BE2C (cell line): ENCODE measurements around the gene COL23A1. TPM values are rescaled to one million over a fixed set of nuclear protein-coding genes. Genes with fewer than 3 reads are reported as not detected.

Source experiments
- DNase-seq: peaks from one replicate; pipeline ENCODE4 v3.0.0-alpha.2; 2020
- H3K27me3 ChIP-seq: fragments of 250-450 bp; sonication (Bioruptor Pico); 2 replicates; pipeline ENCODE4 v1.5.1; 2020; ENCODE audit warnings: mild to moderate bottlenecking
- H3K36me3 ChIP-seq: fragments of 250-450 bp; sonication (Bioruptor Pico); 2 replicates; pipeline ENCODE4 v1.5.1; 2020; ENCODE audit warnings: mild to moderate bottlenecking
- H3K4me1 ChIP-seq: fragments of 250-450 bp; sonication (Bioruptor Pico); 2 replicates; pipeline ENCODE4 v1.5.1; 2020
- H3K4me3 ChIP-seq: 2 replicates; pipeline ENCODE4 v1.5.1; 2011; ENCODE audit warnings: low read depth, low read length
- H3K9me3 ChIP-seq: fragments of 250-450 bp; sonication (Bioruptor Pico); 2 replicates; pipeline ENCODE4 v1.5.1; 2020
- polyA plus RNA-seq: library from polyadenylated mRNA; unstranded; fragments of >200 nt; gene quantifications from one replicate; pipeline ENCODE4 v1.2.1, GENCODE V29; 2012; ENCODE audit warnings: low read depth, missing spikeins; ENCODE audit not compliant: insufficient read length, insufficient read depth
- TF ChIP-seq, protein P1 (sequence below): IDR thresholded peaks from 2 replicates; pipeline ENCODE4 v1.5.1; 2012; ENCODE audit warnings: mild to moderate bottlenecking, low read depth, low read length

The COL23A1 gene
- polyA plus RNA-seq, result not detected

DNA sequence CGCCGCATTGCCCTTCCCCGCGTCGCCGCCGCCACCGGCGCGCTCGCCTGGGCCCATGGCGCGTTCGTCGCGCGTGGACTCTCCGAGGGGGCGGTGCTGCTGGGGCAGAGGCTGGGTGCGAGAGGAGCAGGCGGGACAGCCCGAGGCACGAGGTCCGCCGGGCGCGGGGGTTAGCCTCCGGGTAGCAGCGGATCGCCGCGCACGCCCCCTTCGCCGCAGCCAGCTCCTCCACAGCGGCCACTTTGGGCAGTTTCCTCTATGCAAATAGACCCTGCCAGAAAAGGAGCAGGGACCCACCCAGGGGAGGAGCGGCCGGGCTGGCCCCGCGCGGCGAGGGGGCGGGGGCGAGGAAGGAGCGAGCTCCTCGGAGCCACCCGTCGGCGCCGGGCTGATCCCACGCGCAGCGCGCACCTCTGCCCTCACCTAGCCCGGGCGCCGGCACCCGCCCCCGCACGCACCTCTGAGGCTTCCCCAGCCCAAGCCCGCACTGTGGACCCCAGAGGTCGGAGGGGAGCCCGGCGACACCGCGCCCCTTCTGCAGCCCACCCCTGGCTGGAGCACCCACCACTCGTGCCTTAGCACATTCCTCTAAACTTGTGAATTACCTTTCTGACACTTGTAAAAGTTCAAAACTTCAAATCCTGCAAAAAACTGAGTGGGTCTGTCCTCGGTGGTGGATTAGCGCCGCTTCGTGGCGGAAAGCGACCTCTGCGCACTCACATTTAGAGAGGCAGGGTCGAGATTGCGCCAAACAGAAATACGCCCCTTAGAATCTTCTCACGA, at the start of gene COL23A1:
Gene COL23A1, minus strand, starts transcription at position 253 of the 783 bp plus-strand sequence.
- no peaks in the 10 kb centered on the region for H3K9me3 ChIP-seq
- no peaks in the 10 kb centered on the region for H3K4me1 ChIP-seq
- TF ChIP-seq, protein P1, sequence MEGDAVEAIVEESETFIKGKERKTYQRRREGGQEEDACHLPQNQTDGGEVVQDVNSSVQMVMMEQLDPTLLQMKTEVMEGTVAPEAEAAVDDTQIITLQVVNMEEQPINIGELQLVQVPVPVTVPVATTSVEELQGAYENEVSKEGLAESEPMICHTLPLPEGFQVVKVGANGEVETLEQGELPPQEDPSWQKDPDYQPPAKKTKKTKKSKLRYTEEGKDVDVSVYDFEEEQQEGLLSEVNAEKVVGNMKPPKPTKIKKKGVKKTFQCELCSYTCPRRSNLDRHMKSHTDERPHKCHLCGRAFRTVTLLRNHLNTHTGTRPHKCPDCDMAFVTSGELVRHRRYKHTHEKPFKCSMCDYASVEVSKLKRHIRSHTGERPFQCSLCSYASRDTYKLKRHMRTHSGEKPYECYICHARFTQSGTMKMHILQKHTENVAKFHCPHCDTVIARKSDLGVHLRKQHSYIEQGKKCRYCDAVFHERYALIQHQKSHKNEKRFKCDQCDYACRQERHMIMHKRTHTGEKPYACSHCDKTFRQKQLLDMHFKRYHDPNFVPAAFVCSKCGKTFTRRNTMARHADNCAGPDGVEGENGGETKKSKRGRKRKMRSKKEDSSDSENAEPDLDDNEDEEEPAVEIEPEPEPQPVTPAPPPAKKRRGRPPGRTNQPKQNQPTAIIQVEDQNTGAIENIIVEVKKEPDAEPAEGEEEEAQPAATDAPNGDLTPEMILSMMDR, result peak; percentile 92
- H3K36me3 ChIP-seq, result no peaks in the 10 kb centered on the region
- H3K4me3 ChIP-seq, result peak within 1 kb of the TSS; percentile 46
- DNase-seq, result peak; percentile 82
- H3K27me3 ChIP-seq, result peaks cover 20% of the 10 kb centered on the region

DNA sequence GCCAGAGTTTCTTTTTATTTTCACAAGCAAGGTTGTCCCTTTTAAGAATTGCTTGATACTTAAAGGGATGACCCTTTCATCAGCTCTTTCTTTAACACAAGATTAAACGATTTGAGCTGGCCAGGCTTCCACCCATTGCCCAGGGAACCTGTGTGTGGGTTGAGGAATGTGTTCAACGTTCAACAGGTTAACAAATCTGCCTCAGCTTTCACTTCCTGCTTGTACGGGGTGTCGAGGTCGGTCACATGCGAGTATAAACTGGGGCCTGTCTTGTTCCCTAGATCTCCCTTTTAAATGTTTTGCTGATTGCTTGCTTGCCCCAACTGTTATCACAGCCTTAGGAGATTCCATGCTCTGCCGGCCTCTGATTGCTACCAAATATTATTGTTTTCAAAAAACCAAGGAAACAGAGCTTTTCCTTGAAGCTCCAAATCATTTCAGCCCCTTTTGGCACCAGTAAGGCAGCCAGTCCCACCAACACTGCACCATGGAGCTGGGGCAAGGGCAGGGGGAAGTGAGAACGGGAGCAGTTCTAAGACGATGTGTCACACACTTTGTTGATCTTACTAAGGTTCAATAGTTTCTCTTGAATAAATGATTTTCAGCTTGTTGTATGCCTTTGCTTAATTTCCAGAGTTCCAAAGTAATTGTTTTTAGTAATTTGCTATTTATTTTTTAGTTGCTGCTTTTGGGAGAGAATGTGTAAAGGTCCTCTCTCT, 47.3 kb upstream of the COL23A1 start:
- no peaks in the 10 kb centered on the region for H3K36me3 ChIP-seq
- peaks cover 5% of the 10 kb centered on the region for H3K4me1 ChIP-seq
- TF ChIP-seq, protein P1, result no peak
- no peaks in the 10 kb centered on the region for H3K9me3 ChIP-seq
- DNase-seq, result no peak
- H3K4me3 ChIP-seq, result no peak overlapping the region
- no peaks in the 10 kb centered on the region for H3K27me3 ChIP-seq

DNA sequence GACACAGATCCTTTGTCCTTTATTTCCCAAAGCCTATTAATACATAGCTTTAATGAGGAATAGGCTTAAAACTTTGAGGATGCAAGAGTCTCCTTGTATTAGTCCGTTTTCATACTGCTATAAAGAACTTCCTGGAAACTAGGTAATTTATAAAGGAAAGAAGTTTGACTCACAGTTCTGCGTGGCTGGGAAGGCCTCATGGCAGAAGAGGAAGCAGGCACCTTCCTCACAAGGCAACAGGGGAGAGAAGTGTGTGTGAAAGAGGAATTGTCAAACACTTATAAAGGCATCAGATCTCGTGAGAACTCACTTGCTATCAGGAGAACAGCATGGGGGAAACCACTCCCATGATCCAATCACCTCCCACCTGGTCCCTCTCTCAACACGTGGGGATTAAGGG, 42.1 kb upstream of the COL23A1 start:
- TF ChIP-seq, protein P1, result no peak
- H3K9me3 ChIP-seq, result no peaks in the 10 kb centered on the region; the same call in 1 of the 2 replicates
- no peaks in the 10 kb centered on the region for H3K27me3 ChIP-seq
- H3K36me3 ChIP-seq, result no peaks in the 10 kb centered on the region
- DNase-seq, result no peak
- H3K4me3 ChIP-seq, result no peak overlapping the region
- H3K4me1 ChIP-seq, result no peaks in the 10 kb centered on the region

DNA sequence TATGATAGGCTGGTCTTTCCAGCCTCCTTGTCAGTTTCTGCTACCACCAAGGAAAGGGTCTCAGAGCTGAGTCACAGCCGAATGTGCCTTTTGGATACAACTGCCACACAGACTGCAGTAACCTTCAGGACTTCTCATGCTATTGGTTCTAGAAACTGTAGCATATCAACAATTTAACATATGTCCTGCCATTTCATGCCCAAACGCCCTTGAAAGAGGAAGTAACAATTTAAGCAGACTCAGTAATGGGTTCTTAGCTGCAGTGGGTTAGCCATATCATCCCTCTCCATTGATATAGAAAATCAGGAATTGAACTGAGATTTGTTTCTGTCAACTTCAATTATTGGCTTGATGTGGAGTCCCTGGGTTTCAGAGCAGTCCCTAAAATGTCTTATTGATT, 40.8 kb upstream of the COL23A1 start:
- Histone ChIP-seq H3K36me3 (no peaks in the 10 kb centered on the region), H3K4me3 (no peak overlapping the region), H3K4me1 (no peaks in the 10 kb centered on the region), H3K9me3 (no peaks in the 10 kb centered on the region; the same call in 1 of the 2 replicates), H3K27me3 (no peaks in the 10 kb centered on the region)
- no peak for DNase-seq
- TF ChIP-seq, protein P1, result no peak

DNA sequence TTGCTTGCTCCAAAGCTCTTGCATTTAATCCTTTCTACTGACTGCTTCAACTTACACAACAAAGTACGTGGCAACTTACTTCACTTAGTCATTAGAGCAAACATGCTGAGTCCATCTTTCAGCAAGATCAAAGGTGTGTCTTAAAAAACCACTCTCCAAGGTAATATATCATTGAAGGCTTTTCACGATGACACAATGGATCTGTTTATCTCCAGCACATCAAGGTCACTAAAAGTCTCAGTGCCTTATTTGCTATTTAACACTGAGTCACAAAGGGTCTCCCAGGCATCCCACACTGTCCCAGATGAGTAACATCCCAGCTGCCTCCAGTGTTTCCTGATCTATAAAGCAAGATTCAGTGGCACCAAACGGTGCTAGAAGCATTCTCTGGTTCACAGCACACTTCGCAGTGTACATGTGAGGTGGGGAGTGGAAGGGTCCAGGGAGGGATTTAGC, 40.3 kb upstream of the COL23A1 start:
- Histone ChIP-seq H3K4me1 (no peaks in the 10 kb centered on the region), H3K36me3 (no peaks in the 10 kb centered on the region), H3K9me3 (no peaks in the 10 kb centered on the region; the same call in 1 of the 2 replicates), H3K27me3 (no peaks in the 10 kb centered on the region), H3K4me3 (no peak overlapping the region)
- DNase-seq, result no peak
- TF ChIP-seq, protein P1, result no peak

DNA sequence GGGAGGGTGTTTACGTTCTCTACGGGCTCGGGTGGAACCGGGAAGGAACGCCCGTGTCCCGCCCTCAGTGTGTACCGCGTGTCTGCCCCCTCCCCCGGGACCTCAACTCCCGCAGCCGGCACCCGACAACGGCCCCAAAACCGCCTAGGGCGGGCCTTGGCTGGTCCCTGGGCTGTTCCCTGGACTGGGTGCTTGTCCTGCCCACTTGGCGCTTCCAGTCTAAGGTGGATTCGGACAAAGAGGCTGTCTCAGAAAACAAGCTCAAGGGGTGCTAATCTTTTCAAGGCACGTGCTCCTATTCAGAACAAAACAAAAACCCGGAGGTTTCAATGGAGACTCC, 37.0 kb upstream of the COL23A1 start:
- H3K9me3 ChIP-seq, result no peaks in the 10 kb centered on the region; the same call in 1 of the 2 replicates

More for the DNA sequence above, 37.0 kb upstream of the COL23A1 start:
- Histone ChIP-seq H3K4me3 (peak overlapping the region; percentile 57), H3K27me3 (no peaks in the 10 kb centered on the region), H3K4me1 (no peaks in the 10 kb centered on the region), H3K36me3 (peaks cover 10% of the 10 kb centered on the region)
- DNase-seq, result no peak
- TF ChIP-seq, protein P1, result no peak
